Thyroid gland (tissue), 4 donors: ENCODE results near the gene RPRML. TPM values are rescaled to one million over a fixed set of nuclear protein-coding genes. Genes with fewer than 3 reads are reported as not detected.

ENCODE experiments used
- DNase-seq, 2 donors: peaks; one replicate each; pipeline ENCODE4 v3.0.0-alpha.2; 2019
- H3K27ac ChIP-seq, 3 donors: fragments of 200-600 bp; sonication (generic); 1 replicate in 2 of 3; 2 replicates in 1 of 3; pipeline ENCODE4 v1.5.1; 2016 to 2019; ENCODE audit warnings: mild to moderate bottlenecking in 1 of 3, moderate library complexity in 1 of 3
- H3K27me3 ChIP-seq: fragments of 200-600 bp; sonication (generic); one replicate; pipeline ENCODE4 v1.5.1; 2019
- H3K36me3 ChIP-seq, 2 donors: fragments of 200-600 bp; sonication (generic); one replicate each; pipeline ENCODE4 v1.5.1; 2016 to 2019
- H3K4me1 ChIP-seq, 2 donors: fragments of 200-600 bp; sonication (generic); one replicate each; pipeline ENCODE4 v1.5.1; 2017 to 2019
- H3K4me3 ChIP-seq, 3 donors: fragments of 200-600 bp; sonication (generic); replicated peaks in 1 of 3; 1 replicate in 2 of 3; 2 replicates in 1 of 3; pipeline ENCODE4 v1.5.1; 2016; ENCODE audit warnings: mild to moderate bottlenecking in 1 of 3
- H3K9me3 ChIP-seq: fragments of 200-600 bp; sonication (generic); one replicate; pipeline ENCODE4 v1.5.1; 2017
- CTCF ChIP-seq, 6 experiments: fragments of 200-600 bp in 3 of 6; fragments of 450-650 bp in 3 of 6; sonication (generic) in 3 of 6; IDR thresholded peaks; one replicate each; pipeline ENCODE4 v1.5.1; 2016 to 2019; ENCODE audit warnings: antibody characterized with exemption in 6 of 6, mild to moderate bottlenecking in 2 of 6, inconsistent platforms in 1 of 6, moderate library complexity in 1 of 6
- POLR2A ChIP-seq, 2 donors: fragments of 450-650 bp; IDR thresholded peaks; one replicate each; pipeline ENCODE4 v1.6.1; 2017; ENCODE audit warnings: antibody characterized with exemption in 2 of 2, mild to moderate bottlenecking in 2 of 2, moderate library complexity in 1 of 2
- WGBS, 2 donors: methylation state at CpG; one replicate each; pipeline ENCODE4 v1.1.5; 2017; 5-methylcytosine and 5-hydroxymethylcytosine counted together
- intact Hi-C: fragments of 100-400 bp; cut with DNase I; formaldehyde crosslinking; loops from one replicate; pipeline ENCODE4 v1.15.1; 2023
- total RNA-seq, 4 donors: library from RNA; depleted of rRNA; stranded (reverse); fragments of >200 nt; gene quantifications; one replicate each; pipeline ENCODE4 v1.2.3, GENCODE V29; 2016

RPRML gene
- total RNA-seq, 4 donors from 2014 or later = not detected

GRCh38 chr17:46950997-46951621, 27.9 kb downstream of the RPRML start:
- H3K27me3 ChIP-seq = no peaks in the 10 kb centered on the region
- no peak overlapping the region for H3K27ac ChIP-seq
- H3K36me3 ChIP-seq = no peaks in the 10 kb centered on the region
- TF ChIP-seq POLR2A (IDR thresholded peaks at IDR 0.05) = no peak
- TF ChIP-seq CTCF (IDR thresholded peaks at IDR 0.05) = no peak
- H3K9me3 ChIP-seq = no peaks in the 10 kb centered on the region
- intact Hi-C loops = no loop called here
- DNase-seq = no peak
- no peaks in the 10 kb centered on the region for H3K4me1 ChIP-seq
- no peak overlapping the region for H3K4me3 ChIP-seq
- WGBS, 2 donors = 53 to 67% methylated on average over 13 to 14 of the region's 16 CpGs

- no peak overlapping the region for H3K4me3 ChIP-seq
- no peaks in the 10 kb centered on the region for H3K27me3 ChIP-seq
- 73 to 85% methylated on average over 4 to 7 of the region's 7 CpGs for WGBS, 2 donors
- no peaks in the 10 kb centered on the region for H3K9me3 ChIP-seq
- H3K36me3 ChIP-seq = no peaks in the 10 kb centered on the region
- DNase-seq = no peak
- TF ChIP-seq CTCF (IDR thresholded peaks at IDR 0.05) (no peak), POLR2A (IDR thresholded peaks at IDR 0.05) (no peak)
- H3K27ac ChIP-seq = no peak overlapping the region
- intact Hi-C loops = no loop called here
- no peaks in the 10 kb centered on the region for H3K4me1 ChIP-seq
Measured at GRCh38 chr17:46950342-46950996, 28.6 kb downstream of the RPRML start.

GRCh38 chr17:46949291-46950174, 29.5 kb downstream of the RPRML start:
- TF ChIP-seq POLR2A (IDR thresholded peaks at IDR 0.05) (no peak), CTCF (IDR thresholded peaks at IDR 0.05) (no peak)
- intact Hi-C loops = no loop called here

GRCh38 chr17:46948544-46948943, 30.5 kb downstream of the RPRML start:
- Histone ChIP-seq H3K36me3 (no peaks in the 10 kb centered on the region), H3K4me3 (no peak overlapping the region), H3K27me3 (no peaks in the 10 kb centered on the region), H3K4me1 (peaks cover 4 to 7% of the 10 kb centered on the region in 2 donors), H3K9me3 (no peaks in the 10 kb centered on the region), H3K27ac (no peak overlapping the region)
- no peak for TF ChIP-seq CTCF (IDR thresholded peaks at IDR 0.05)
- TF ChIP-seq POLR2A (IDR thresholded peaks at IDR 0.05) = no peak
- DNase-seq = no peak
- 77 to 86% methylated on average over 5 of the region's 5 CpGs for WGBS, 2 donors
- intact Hi-C loops = no loop called here

More at GRCh38 chr17:46949291-46950174, 29.5 kb downstream of the RPRML start:
- 81 to 82% methylated on average over 11 of the region's 11 CpGs for WGBS, 2 donors
- Histone ChIP-seq H3K36me3 (no peaks in the 10 kb centered on the region), H3K4me1 (no peaks in the 10 kb centered on the region), H3K27me3 (no peaks in the 10 kb centered on the region), H3K9me3 (no peaks in the 10 kb centered on the region), H3K27ac (no peak overlapping the region), H3K4me3 (no peak overlapping the region)
- DNase-seq = no peak
